Panc1 (cell line): ENCODE measurements around the gene MRC2. TPM values are rescaled to one million over a fixed set of nuclear protein-coding genes. Genes with fewer than 3 reads are reported as not detected.
A peak's percentile ranks its signal among the peaks of the same experiment; 100 is the strongest.

Experiments used
- ATAC-seq: fragments of 200-7000 bp; cut with Tn5 transposase; 2 replicates; pipeline ENCODE4 v1.9.1; 2020; ENCODE audit warnings: mild to moderate bottlenecking, moderate library complexity
- BruUV-seq: library from RNA; stranded (reverse); fragments of 400-500 nt; replicated peaks from 2 replicates; lab custom pipeline; 2021; lab: Mats Ljungman, UMichigan
- CTCF ChIA-PET: fragments of 300-600 bp; sonication (Branson Sonifier 250); formaldehyde crosslinking; loops from one replicate; lab custom pipeline; 2022; ENCODE audit warnings: antibody characterized with exemption; lab: Charles Lee
- POLR2A ChIA-PET: fragments of 300-600 bp; sonication (Branson Sonifier 250); formaldehyde crosslinking; loops from one replicate; lab custom pipeline; 2022; ENCODE audit warnings: antibody characterized with exemption; lab: Charles Lee
- DNase-seq: peaks from one replicate; pipeline ENCODE4 v3.0.0-alpha.2; 2010; ENCODE audit warnings: low read depth, low spot score
- H3K27ac ChIP-seq: 2 replicates; pipeline ENCODE4 v1.5.1; 2011; ENCODE audit warnings: mild to moderate bottlenecking, low read length, inconsistent platforms
- H3K27me3 ChIP-seq: fragments of 200-500 bp; sonication (Bioruptor generic); 2 replicates; pipeline ENCODE4 v1.6.0; 2014; ENCODE audit warnings: low read length, inconsistent platforms; ENCODE audit not compliant: control insufficient read depth, insufficient read depth
- H3K36me3 ChIP-seq: fragments of 200-500 bp; sonication (Bioruptor generic); 2 replicates; pipeline ENCODE4 v1.5.1; 2014; ENCODE audit warnings: inconsistent platforms, mild to moderate bottlenecking, low read length, moderate library complexity; ENCODE audit not compliant: control insufficient read depth, insufficient read depth
- H3K4me1 ChIP-seq: 2 replicates; pipeline ENCODE4 v1.5.1; 2011; ENCODE audit warnings: inconsistent platforms, mild to moderate bottlenecking, low read length, moderate library complexity; ENCODE audit not compliant: control insufficient read depth, insufficient read depth
- H3K4me3 ChIP-seq, 2 experiments: 2 replicates each; pipeline ENCODE4 v1.5.1; 2011 to 2012; ENCODE audit warnings: low read depth in 2 of 2, low read length in 2 of 2, mild to moderate bottlenecking in 2 of 2, inconsistent platforms in 1 of 2, moderate library complexity in 1 of 2
- H3K9me3 ChIP-seq: fragments of 200-500 bp; sonication (Bioruptor generic); 2 replicates; pipeline ENCODE4 v1.5.1; 2014; ENCODE audit warnings: low read depth, mild to moderate bottlenecking, inconsistent platforms, low read length, moderate library complexity; ENCODE audit not compliant: control insufficient read depth, insufficient read depth
- POLR2AphosphoS5 ChIP-seq: IDR thresholded peaks from 2 replicates; pipeline ENCODE4 v1.6.1; 2012; ENCODE audit warnings: mild to moderate bottlenecking, low read depth, low read length, moderate library complexity
- SIN3A ChIP-seq: IDR thresholded peaks from 2 replicates; pipeline ENCODE4 v1.6.1; 2012; ENCODE audit warnings: low read depth, mild to moderate bottlenecking, low read length, moderate library complexity, borderline replicate concordance; ENCODE audit not compliant: insufficient read depth
- TCF7L2 ChIP-seq: IDR thresholded peaks from 2 replicates; pipeline ENCODE4 v1.6.1; 2011; ENCODE audit warnings: mild to moderate bottlenecking, low read depth, low read length, inconsistent platforms
- in situ Hi-C: cut with HindIII; loops from 2 replicates; pipeline ENCODE4 v1.10.0; 2016; ENCODE audit warnings: low sequenced_read_pairs, low pct_unique_long_range_greater_than_20kb
- intact Hi-C: fragments of 100-400 bp; cut with micrococcal nuclease; formaldehyde crosslinking; loops from one replicate; pipeline ENCODE4 v1.10.0; 2022; ENCODE audit not compliant: unreplicated experiment
- total RNA-seq: library from RNA; stranded (reverse); gene quantifications from one replicate; pipeline ENCODE4 v1.2.1, GENCODE V29; 2021; ENCODE audit not compliant: unreplicated experiment
- TF ChIP-seq, protein P1 (sequence below): fragments of 450-650 bp; IDR thresholded peaks from 2 replicates; pipeline ENCODE4 v1.5.1; 2017; ENCODE audit warnings: mild to moderate bottlenecking
- TF ChIP-seq, protein P2 (sequence below), 2 experiments: IDR thresholded peaks; 2 replicates each; pipeline ENCODE4 v1.6.1; 2011 to 2012; ENCODE audit warnings: low read depth in 2 of 2, control low read depth in 1 of 2, low read length in 1 of 2, mild to moderate bottlenecking in 1 of 2, moderate library complexity in 1 of 2; ENCODE audit not compliant: insufficient read depth in 1 of 2

The MRC2 gene
- total RNA-seq, 1 experiment from 2014 or later = 120 TPM

DNA sequence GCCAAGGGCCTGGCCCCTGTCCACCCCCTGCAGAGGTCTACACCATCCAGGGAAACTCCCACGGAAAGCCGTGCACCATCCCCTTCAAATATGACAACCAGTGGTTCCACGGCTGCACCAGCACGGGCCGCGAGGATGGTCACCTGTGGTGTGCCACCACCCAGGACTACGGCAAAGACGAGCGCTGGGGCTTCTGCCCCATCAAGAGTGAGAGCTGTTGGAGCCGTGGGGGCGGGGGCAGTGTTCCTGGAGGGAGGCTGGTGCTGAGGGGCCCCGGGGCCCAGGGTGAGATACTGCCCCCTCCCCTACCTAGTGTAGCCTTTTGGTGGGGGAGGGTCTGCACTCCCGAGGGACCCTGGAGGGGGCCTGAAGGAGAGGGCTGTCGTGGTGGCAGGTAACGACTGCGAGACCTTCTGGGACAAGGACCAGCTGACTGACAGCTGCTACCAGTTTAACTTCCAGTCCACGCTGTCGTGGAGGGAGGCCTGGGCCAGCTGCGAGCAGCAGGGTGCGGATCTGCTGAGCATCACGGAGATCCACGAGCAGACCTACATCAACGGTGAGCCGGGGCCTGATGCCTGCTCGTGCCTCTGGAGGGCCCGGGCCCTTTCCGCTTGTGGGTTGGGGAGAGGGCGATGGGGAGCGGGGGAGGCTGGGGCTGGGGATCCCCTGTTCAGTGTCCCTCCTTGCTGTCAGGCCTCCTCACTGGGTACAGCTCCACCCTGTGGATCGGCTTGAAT is 38.8 kb downstream of the MRC2 start:
- POLR2A ChIA-PET = no interaction called here
- TF ChIP-seq, protein P1, sequence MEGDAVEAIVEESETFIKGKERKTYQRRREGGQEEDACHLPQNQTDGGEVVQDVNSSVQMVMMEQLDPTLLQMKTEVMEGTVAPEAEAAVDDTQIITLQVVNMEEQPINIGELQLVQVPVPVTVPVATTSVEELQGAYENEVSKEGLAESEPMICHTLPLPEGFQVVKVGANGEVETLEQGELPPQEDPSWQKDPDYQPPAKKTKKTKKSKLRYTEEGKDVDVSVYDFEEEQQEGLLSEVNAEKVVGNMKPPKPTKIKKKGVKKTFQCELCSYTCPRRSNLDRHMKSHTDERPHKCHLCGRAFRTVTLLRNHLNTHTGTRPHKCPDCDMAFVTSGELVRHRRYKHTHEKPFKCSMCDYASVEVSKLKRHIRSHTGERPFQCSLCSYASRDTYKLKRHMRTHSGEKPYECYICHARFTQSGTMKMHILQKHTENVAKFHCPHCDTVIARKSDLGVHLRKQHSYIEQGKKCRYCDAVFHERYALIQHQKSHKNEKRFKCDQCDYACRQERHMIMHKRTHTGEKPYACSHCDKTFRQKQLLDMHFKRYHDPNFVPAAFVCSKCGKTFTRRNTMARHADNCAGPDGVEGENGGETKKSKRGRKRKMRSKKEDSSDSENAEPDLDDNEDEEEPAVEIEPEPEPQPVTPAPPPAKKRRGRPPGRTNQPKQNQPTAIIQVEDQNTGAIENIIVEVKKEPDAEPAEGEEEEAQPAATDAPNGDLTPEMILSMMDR = no peak
- TF ChIP-seq SIN3A (no peak), POLR2AphosphoS5 (no peak)
- in situ Hi-C loops = no loop called here
- ATAC-seq = peak; percentile 33; the same call in 1 of the 2 replicates
- H3K27ac ChIP-seq = no peak overlapping the region
- no peaks in the 10 kb centered on the region for H3K4me1 ChIP-seq
- no peaks in the 10 kb centered on the region for H3K9me3 ChIP-seq
- H3K4me3 ChIP-seq = no peak overlapping the region
- CTCF ChIA-PET = no interaction called here
- no peaks in the 10 kb centered on the region for H3K36me3 ChIP-seq
- H3K27me3 ChIP-seq = no peaks in the 10 kb centered on the region
- no TSS peak for BruUV-seq
- intact Hi-C loops = no loop called here
- no peak for DNase-seq

DNA sequence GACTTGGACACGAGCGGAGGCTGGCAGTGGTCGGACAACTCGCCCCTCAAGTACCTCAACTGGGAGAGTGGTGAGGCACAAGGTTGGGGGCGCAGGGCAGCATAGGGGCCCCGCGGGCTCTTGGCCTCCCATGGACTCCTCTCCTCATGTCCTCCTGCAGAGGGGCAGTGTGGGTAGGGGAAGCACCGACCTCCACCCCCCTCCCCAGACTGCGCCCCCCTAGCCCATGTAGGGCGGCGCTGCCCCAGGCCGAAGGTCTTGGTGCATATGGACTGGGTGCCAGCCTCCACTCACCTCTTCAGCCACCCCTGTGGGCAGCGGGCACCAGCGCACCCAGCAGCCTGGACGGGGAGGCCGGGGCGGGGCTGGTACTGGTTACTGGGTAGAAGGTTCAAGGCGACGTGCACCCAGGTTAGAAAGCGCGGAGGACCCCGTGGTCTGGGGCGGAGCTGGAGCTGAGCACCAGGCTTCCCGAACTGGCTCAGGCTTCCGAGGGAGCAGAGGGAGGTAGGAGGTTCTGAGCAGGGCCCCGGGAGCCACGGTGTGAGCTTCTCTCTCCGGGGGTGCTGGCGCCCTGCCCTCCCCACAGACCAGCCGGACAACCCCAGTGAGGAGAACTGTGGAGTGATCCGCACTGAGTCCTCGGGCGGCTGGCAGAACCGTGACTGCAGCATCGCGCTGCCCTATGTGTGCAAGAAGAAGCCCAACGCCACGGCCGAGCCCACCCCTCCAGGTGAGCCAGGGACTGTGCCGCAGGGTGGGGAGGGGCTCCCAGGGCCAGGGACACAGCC is 39.5 kb downstream of the MRC2 start:
- in situ Hi-C loops = no loop called here
- no TSS peak for BruUV-seq
- ATAC-seq (no peak), DNase-seq (no peak)
- no peak overlapping the region for H3K27ac ChIP-seq
- no peaks in the 10 kb centered on the region for H3K36me3 ChIP-seq
- no peaks in the 10 kb centered on the region; the same call in 1 of the 2 replicates for H3K4me1 ChIP-seq
- TF ChIP-seq POLR2AphosphoS5 = no peak
- intact Hi-C loops = no loop called here
- POLR2A ChIA-PET = no interaction called here
- CTCF ChIA-PET = no interaction called here
- no peaks in the 10 kb centered on the region for H3K27me3 ChIP-seq
- H3K4me3 ChIP-seq = no peak overlapping the region
- H3K9me3 ChIP-seq = no peaks in the 10 kb centered on the region

DNA sequence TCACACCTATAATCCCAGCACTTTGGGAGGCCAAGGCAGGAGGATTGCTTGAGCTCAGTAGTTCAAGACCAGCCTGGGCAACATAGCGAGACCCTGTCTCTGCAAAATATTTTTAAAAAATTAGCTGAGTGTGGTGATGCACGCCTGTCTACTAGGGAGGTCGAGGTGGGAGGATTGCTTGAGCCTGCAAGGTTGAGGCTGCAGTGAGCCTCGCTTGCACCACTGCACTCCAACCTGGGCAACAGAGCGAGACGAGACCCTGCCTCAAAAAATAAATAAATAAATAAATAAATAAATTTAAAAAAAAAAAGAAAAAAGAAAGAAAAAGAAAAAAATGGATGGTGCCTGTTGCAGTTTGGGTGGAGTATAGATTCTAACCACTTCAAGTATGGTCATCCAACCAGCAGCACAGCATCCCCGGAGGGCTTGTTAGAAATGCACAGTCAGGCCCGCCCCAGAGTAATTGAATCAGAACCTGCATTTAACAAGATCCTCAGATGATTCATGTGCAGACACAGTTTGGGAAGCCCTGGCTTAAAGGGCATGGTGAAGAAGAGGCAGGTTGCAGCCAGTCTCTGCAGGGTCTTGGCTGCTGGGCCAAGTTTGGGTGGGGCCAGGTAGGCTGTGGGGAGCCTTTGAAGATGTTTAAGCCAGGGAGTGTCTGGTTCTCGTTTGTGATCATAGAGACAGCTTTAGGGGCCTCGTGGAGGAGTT is 40.8 kb downstream of the MRC2 start:
- POLR2A ChIA-PET = no interaction called here
- Histone ChIP-seq H3K27me3 (no peaks in the 10 kb centered on the region), H3K9me3 (no peaks in the 10 kb centered on the region), H3K4me1 (no peaks in the 10 kb centered on the region; the same call in 1 of the 2 replicates), H3K36me3 (no peaks in the 10 kb centered on the region), H3K4me3 (no peak overlapping the region), H3K27ac (no peak overlapping the region)
- no peak for TF ChIP-seq POLR2AphosphoS5
- TF ChIP-seq, protein P1 = no peak
- TF ChIP-seq, protein P2, sequence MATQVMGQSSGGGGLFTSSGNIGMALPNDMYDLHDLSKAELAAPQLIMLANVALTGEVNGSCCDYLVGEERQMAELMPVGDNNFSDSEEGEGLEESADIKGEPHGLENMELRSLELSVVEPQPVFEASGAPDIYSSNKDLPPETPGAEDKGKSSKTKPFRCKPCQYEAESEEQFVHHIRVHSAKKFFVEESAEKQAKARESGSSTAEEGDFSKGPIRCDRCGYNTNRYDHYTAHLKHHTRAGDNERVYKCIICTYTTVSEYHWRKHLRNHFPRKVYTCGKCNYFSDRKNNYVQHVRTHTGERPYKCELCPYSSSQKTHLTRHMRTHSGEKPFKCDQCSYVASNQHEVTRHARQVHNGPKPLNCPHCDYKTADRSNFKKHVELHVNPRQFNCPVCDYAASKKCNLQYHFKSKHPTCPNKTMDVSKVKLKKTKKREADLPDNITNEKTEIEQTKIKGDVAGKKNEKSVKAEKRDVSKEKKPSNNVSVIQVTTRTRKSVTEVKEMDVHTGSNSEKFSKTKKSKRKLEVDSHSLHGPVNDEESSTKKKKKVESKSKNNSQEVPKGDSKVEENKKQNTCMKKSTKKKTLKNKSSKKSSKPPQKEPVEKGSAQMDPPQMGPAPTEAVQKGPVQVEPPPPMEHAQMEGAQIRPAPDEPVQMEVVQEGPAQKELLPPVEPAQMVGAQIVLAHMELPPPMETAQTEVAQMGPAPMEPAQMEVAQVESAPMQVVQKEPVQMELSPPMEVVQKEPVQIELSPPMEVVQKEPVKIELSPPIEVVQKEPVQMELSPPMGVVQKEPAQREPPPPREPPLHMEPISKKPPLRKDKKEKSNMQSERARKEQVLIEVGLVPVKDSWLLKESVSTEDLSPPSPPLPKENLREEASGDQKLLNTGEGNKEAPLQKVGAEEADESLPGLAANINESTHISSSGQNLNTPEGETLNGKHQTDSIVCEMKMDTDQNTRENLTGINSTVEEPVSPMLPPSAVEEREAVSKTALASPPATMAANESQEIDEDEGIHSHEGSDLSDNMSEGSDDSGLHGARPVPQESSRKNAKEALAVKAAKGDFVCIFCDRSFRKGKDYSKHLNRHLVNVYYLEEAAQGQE (IDR thresholded peaks at IDR 0.05; ENCODE audit: insufficient read depth in 1 of 2, low read depth in 2 of 2, low read length in 1 of 2) = no peak
- no peak for TF ChIP-seq SIN3A
- no peak for TF ChIP-seq TCF7L2
- in situ Hi-C loops (no loop called here), intact Hi-C loops (no loop called here)
- no peak for DNase-seq
- no peak for ATAC-seq
- BruUV-seq = TSS peak; percentile 47
- CTCF ChIA-PET = no interaction called here
